Cerebellar cortex (tissue), 1 donor: ENCODE measurements around the gene PTPRB.
"Not testable (repeated sequence)": the region's sequence is repeated elsewhere in the genome, so short reads cannot be mapped to it uniquely, and the experiment has no call there.

ENCODE experiments used
- DNase-seq: peaks from one replicate; pipeline ENCODE4 v3.0.0-alpha.2; 2015; ENCODE audit warnings: low spot score

PTPRB gene

DNA sequence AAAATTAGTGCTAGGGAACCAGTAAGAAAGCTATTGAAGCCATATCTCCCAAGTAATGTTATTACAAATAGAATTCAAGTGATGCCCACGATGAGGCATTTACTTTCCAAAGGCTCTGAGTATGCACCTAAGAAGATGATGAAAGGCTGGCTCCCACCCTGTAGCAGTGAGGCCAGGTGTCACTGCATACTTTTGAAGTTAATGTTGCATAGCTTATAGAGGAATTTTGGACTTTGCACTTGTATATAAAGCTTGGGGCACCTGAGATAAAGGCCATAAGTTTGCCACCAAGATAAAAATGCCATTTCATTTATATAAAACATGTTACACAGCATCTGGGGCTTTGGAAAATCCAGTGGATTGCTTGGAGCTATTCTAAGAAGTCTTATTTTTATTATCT is 96.2 kb downstream of the PTPRB start:
- no peak for DNase-seq

- no peak for DNase-seq
Measured at GRCh38 chr12:70536650-70537049, 100.6 kb downstream of the PTPRB start.

GRCh38 chr12:70535896-70536374 is 101.3 kb downstream of the PTPRB start:
- no peak for DNase-seq

GRCh38 chr12:70534466-70534865 is 102.8 kb downstream of the PTPRB start:
- no peak for DNase-seq

- DNase-seq = no peak
Measured at GRCh38 chr12:70529647-70530046, 107.6 kb downstream of the PTPRB start.

- no peak for DNase-seq
Measured at GRCh38 chr12:70520847-70521246, 116.4 kb downstream of the PTPRB start.

- no peak for DNase-seq
Measured at GRCh38 chr12:70513426-70513825, 123.8 kb downstream of the PTPRB start.

DNA sequence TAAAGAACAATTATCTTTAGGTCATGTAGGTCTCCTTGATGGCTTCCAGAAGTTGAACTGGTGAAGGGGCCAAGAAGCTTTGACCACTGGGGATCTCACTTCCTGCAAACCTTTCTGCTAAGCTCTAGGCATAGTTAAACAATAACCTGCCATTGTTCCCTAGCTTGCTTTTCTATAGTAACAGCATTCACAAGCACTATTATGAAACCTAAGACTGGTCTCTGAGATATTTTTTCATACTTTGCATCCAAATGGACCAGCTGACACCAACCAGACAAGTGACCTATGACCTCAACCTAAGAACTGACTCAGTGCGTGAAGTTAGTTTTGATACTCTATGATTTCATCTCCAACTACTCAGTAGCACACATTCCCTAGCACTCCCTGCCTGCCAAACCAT is 129.1 kb downstream of the PTPRB start:
- DNase-seq = no peak

DNA sequence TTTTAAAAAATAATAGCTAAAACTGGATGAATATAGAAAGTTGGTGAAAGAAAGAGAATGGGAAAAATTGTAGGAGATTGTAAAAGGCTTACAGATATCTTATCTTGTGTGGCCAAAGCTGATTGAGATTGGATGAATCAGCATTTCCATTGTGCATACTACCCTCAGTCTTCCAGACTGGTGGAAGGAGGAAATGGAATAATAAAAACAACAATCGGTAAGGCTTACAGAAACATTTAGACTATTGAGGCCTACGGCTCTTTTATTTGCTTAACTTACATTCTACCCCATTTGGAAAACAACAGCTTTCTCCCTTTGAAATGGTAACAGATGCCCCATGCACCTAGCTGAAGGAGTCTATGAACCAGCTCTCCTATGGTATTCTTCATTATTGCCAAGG is 129.8 kb downstream of the PTPRB start:
- DNase-seq = no peak

DNA sequence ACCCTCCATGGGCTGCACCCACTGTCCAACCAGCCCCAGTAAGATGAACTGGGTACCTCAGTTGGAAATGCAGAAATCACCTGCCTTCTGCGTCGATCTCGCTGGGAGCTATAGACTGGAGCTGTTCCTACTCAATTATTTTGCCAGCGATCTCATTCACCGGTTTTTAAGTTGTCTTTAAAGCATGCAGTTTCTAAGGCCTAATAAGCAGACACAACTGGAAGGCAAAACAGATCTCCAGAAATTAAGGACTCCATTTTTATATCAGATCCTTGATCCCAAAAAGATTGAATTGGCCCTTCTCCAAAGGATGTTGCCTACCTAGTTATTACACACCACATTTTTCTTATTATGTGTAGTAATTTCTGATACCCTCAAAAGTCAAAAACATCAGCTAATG is 139.7 kb downstream of the PTPRB start:
- no peak for DNase-seq

- not testable (repeated sequence) for DNase-seq
Measured at GRCh38 chr12:70492904-70493303, 144.3 kb downstream of the PTPRB start.

- DNase-seq = not testable (repeated sequence)
Measured at GRCh38 chr12:70490928-70491327, 146.3 kb downstream of the PTPRB start.

- DNase-seq = no peak
Measured at GRCh38 chr12:70487440-70487839, 149.8 kb downstream of the PTPRB start.

- DNase-seq = no peak
Measured at GRCh38 chr12:70486588-70486987, 150.6 kb downstream of the PTPRB start.

DNA sequence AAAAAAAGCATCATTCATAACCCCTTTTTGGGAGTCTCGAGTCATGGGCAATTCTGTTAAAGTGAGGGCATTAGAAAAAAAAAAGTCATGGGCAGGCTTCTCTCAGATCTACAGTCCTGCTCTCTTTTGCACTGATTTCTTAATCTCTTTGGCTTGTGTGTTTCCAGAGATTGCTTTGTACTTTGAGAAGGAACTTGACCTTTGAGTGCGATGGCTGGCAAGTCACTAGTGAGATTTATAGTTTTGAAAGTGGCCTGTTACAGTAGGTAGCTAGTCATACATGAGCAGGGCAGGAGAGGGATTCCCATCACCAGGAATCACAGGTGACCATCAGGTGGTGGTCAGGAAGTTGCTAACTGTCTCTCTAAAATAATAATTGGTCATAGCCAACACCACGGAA is 151.5 kb downstream of the PTPRB start:
- no peak for DNase-seq

DNA sequence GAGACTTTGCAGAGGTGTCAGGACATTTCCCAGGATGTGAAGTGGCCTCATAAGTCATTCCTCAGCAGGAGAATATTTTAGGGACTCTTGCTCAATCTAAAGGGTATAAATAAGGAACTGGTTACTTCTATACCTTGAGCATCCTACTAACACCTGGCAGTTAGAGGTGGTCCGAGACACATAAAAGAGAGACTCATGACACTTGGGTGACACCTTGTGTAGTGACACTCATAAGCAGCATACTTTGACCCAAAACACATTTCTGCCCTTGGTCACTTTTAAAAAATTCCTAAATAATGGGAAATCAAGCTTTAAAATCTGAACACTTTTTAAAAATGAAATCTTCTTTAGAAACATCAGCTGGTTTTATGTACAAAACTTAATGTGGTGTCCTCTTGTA is 152.8 kb downstream of the PTPRB start:
- no peak for DNase-seq

- DNase-seq = no peak
Measured at GRCh38 chr12:70482764-70483163, 154.5 kb downstream of the PTPRB start.

GRCh38 chr12:70469221-70469820 is 167.9 kb downstream of the PTPRB start:
- no peak for DNase-seq

- no peak for DNase-seq
Measured at GRCh38 chr12:70468741-70469140, 168.5 kb downstream of the PTPRB start.

DNA sequence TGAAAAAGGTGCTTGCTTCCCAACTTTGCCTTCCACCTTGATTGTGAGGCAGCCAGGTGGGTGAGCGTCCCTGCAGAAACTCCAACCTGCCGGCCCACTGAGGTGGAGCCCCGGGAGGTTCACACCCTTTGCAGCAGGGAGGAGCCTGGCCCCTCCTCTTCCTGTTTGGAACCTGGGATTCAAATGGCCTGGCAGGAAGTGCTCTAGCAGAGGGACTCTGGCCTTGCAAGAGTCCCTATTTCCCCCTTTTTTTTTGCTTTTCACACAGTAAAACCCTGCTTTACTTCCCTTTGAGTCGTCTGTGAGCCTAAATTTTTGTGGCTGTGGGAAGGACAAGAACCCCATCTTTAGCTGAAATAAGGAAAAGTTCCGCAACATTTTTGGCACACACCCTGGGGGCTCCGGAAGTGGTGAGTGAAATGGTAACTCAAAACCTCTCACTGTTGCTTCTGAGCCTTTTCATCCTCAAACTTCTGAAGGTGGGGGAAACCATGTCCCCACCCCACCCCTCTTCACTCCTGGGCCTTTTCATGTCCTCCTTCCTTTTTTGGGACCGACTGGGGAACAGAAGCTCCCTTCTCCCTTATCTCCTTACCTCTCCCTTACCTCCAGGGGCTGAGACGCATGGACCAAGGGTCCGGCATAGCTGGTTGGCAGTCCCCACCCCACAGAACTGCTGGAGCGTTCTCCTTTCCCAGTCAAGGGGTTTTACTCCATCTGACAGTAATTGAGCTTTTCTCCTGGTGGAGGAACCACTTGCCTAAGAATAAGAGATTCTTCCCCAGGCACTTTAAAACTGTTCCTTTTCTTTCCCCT is 169.1 kb downstream of the PTPRB start:
- no peak for DNase-seq

DNA sequence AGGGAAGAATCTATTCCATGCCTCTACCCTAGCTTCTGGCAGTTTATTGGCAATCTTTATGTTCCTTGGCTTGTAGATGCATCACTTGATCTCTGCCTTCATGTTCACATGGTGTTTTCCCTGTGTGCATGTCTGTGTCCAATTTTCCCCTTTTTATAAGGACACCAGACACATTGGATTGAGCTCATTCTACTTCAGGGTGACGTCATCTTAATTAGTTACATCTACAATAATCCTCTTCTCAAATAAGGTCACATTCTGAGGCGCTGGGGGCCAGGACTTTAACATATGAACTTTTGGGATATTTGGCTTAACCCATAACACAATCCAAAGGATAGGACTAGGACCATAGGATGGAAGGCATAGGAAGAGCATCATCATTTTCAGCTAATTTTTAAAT is 169.8 kb downstream of the PTPRB start:
- DNase-seq = no peak

- no peak for DNase-seq
Measured at GRCh38 chr12:70466753-70467152, 170.5 kb downstream of the PTPRB start.
